Epidermal melanocyte (primary cell): ENCODE data around the gene SLC25A29.

Source experiments
- DNase-seq: peaks from one replicate; pipeline ENCODE4 v3.0.0; 2011; ENCODE audit warnings: low spot score; ENCODE audit not compliant: insufficient read length

The SLC25A29 gene

DNA sequence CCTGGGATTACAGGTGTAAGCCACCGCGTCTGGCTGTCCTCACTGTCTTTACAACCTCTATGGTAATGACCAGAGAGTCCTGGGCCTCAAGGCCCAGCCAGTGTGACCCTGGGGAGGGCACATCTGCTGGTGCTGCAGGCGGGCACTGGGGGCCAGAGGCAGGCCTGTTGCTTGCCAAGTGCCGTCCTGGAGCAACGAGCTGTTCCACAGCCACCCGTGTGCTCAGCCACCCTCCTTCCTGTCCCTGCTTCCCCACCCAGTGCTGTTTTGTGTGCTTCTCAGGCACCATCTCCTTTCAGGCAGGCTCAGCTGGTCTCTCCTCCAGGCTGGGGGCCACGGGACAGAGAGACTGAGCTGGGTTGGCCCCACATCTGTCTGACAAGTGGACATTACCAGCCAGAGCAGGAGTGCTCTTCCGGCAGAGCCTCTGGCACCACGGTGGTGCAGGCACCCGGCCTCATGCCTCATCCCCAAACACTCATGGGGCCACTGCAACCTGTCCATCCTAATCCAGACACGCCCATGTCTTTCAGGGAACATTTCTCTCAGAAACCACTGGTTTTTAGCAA lies 25.9 kb upstream of the SLC25A29 start:
- no peak for DNase-seq

DNA sequence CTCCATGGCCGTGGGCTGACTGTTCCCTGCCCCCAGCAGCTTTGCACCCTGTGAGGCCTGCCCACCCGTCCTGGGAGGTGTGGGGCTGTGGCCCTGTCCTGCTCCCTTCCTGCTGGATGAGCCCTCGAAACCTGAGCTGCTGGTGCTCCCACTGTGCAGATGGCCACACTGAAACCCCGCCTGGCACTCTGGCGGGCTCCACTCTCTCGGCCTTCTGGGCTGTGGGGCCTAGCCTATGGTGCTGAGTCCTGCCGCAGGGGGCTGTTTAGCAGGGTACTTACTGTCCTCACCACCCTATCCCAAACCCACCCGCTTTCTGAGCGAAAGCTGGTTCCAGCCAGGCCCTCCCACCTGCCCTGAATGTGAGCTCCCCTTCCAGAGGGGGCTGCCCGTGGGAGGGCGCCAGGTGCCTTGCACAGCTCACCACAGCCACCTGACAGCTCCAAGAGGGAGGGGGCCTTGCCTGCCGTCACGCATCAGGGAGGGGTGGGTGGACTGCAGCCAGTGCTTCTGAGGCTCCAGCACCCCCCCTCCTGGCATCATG lies 24.2 kb upstream of the SLC25A29 start:
- DNase-seq = no peak

DNA sequence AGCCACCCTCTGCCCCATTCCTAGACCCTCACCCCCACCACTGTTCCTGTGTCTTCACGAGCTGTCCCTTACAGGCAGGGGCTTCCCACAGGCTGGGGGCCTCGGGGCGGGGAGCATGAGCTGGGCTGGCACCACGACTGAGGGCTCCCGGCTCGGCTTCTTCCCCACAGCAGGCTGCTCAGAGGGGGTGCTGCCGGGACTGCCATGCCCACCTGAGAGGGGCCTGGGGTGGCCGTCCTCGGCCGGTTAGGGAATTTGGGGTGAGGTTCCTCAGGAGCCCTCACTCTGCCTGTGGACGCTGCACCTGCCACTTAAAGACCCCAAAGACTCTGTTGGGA lies 23.7 kb upstream of the SLC25A29 start:
- no peak for DNase-seq

DNA sequence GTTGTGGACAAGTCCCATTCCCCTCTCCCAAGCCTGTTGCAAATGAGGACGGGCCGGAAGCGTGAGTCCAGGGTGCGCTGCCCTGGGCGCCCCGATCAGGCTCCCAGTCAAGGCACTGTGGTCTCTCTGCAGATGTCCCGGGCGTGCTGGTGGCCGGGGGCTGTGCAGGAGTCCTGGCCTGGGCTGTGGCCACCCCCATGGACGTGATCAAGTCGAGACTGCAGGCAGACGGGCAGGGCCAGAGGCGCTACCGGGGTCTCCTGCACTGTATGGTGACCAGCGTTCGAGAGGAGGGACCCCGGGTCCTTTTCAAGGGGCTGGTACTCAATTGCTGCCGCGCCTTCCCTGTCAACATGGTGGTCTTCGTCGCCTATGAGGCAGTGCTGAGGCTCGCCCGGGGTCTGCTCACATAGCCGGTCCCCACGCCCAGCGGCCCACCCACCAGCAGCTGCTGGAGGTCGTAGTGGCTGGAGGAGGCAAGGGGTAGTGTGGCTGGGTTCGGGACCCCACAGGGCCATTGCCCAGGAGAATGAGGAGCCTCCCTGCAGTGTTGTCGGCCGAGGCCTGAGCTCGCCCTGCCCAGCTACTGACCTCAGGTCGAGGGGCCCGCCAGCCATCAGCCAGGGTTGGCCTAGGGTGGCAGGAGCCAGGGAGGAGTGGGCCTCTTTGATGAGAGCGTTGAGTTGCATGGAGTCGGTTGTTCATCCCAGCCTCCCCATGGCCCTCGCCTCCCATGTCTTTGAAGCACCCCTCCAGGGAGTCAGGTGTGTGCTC lies 23.2 kb upstream of the SLC25A29 start:
- no peak for DNase-seq

DNA sequence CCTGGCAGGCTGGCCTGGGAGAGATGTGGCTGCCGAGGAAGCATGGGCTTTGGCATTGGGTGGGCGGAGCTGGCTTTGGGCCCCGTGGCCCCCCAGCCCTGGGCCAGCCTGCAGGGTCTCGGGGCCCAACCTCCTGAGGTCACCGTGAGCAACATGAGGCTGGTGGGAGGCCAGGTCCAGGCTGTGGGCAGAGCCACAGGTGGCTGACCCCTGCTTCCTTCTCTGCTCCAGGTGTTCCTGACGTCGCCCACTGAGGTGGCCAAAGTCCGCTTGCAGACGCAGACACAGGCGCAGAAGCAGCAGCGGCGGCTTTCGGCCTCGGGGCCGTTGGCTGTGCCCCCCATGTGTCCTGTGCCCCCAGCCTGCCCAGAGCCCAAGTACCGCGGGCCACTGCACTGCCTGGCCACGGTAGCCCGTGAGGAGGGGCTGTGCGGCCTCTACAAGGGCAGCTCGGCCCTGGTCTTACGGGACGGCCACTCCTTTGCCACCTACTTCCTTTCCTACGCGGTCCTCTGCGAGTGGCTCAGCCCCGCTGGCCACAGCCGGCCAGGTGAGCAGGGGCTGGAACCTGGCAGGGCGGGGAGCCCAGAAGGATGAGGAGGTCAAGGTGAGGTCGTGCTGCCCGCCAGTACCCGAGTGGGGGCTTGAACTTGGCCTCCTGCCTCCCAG lies 22.4 kb upstream of the SLC25A29 start:
- no peak for DNase-seq

DNA sequence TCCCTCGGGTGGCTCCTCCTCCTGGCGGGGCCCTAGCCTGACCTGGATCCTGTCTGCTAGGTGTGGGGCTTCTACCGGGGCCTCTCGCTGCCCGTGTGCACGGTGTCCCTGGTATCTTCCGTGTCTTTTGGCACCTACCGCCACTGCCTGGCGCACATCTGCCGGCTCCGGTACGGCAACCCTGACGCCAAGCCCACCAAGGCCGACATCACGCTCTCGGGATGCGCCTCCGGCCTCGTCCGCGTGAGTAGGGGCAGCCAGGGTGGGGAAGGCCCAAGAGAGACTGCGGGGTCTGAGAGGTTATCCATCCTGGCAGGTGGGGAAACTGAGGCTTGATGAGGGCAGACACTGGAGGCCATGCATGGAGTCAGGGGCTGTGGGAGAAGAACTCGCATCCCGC lies 20.9 kb upstream of the SLC25A29 start:
- DNase-seq = no peak

DNA sequence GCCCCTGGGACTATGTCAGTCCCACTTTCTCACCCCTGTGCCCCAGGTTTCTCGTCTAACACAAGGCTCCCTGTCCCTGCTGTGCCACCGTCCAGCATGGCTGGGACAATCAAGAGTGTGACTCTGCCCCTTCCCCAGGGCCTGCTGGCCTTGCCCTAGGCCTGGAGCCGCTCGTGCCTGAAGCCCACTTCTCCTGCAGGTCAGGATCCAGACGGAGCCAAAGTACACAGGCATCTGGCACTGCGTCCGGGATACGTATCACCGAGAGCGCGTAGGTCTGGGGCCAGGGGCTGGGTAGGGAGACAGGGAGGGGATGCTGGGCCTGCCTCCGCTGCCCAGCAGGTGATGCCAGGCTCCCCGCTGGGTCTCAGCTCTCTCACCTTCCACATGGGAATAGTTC lies 19.7 kb upstream of the SLC25A29 start:
- no peak for DNase-seq

DNA sequence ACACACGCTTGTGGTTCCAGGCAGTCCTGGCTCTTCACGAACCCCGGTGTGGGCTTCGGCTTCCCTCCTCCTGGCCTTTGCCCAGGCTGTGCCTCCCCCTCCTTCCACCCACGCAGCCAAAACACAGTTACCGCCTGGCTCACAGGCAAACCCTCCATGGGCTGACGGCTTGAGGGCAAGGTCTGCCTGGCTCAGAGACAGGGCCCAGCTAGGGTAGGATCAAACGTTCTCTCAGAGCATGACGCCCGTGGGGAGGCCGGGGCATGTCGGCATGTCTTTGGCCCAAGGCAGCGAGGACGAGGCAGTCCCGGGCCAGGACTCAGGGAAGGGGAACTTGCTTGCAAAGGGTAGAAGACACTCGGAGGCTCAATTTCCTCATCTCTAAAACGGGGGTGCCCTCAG lies 19.0 kb upstream of the SLC25A29 start:
- no peak for DNase-seq

DNA sequence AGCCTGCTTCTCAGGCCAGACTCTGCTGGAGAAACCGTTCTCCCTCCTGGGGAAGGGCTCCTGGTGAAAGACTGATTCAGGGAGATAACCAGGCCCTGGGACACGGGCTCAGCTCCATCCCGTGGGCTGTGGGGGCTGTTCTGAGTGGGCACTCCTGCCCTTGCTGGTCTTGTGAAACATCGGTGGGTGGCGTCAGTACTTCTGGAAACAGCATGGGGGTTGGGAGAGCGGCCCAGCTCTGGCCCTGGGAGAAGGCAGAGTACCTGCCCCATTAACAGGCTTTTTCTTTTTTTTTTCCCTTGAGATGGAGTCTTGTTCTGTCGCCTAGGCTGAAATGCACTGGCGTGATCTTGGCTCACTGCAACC lies 17.7 kb upstream of the SLC25A29 start:
- DNase-seq = no peak

DNA sequence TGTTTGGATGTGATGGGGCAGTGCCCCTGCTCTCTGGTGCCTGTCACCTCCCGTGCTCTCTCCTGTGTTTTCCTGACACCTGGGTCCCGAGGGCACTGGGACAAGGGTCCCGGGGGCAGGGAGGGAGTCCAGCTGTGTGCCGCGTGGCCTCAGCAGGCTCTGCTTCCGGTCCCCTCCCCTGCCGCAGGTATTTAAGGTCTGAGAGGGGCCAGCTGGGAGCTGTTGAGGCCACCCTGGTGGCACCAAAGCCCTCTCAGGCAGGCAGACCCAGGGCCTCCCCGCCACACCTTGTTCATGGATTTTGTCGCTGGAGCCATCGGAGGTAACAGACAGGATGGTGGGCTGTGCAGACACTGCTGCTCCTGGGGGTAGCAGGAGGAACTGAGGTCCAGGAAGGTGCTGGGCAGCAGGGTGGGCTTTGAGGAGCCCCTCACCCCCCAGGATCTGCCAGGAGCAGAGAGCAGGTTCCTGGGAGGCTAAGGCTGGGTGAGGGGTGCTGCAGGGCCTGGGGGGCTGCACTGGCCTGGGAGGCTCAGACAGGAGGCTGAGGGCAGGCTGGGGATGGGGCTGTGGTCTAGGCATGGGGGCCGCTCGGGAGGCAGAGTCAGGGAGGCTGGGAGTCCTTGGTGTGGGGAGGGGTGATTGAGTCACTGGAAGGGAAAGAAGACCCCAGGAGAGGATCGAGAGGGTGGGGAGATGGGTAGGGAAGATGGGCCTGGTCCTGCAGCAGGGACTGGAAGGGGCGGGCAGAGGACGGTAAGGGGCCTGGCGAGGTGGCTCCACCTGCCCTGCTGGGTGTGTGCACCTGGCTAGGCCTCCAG lies 17.1 kb upstream of the SLC25A29 start, which contains the start of gene SLC25A47:
Gene SLC25A47 (plus strand): TSS at position 219 of the 821 bp plus-strand sequence. CDS start 76 bp downstream, at position 295.
- no peak for DNase-seq

DNA sequence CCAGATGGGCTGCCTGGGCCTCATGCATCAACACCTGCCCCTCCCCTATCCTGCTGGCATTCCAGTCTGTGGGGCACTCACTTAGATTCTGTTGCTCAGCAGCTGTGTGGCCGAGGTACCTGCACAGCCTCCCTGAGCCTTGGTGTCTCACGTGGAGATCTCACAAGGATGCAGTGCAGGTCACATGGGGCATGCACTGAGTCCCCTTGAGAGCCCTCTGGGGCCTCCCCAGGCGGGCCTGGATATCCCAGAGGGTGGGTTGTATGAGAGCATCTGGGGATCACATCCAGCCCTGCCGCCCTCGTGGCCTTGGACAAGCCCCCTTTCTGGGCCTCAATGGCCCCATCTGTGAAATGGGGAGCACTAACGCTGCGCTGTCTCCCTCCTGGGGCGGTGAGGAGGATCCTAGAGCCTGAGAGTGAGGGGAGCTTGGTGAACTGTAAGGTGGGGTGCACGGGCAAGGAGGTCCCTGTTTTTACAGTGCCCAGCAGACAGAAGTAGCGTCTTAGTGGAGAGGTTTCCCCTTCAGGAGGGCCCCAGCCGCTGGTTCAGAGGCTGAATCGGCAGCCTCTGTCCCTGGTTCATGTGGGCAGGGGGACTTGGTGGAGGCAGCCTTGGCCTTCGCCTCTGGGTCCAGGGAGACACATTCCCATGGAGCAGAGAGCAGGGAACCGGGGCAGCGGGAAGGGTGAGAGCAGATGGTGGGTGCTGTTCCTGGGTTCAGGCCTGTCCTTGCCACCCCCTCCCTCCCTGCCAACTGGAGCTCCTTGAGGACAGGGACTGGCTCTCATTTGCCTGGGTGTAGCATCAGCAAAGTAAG lies 16.1 kb upstream of the SLC25A29 start:
- no peak for DNase-seq

DNA sequence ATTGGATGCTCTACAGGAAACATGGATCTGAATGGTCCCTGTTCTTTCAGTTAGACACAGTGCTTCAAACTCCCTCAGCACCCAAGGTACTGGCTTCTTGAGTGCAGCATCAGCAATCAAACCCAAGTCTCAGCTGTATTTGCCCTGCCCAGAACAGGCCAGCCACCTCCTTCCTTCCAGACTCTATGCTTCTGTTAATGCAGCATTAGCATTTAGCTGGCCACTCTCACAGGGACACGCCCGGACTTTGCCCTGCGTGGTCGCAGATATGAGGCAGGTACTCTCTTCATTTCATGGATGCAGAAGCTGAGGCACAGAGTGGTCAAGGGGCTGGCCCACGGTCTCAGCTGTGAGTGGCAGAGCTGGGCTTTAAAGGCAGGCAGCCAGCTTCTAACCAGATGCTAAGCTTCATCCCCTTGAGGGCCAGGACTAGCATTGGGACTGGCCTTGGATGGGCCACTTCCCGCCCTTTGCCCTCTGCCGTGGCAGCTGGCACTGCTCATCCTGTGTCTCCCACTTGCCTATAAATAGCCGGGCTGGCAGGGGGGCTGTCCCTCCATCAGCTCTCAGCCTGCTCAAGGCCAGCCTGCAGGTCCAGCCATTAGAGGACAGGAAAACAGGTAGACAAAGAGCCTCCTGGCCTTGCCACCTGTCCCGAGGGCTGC lies 15.4 kb upstream of the SLC25A29 start:
- no peak for DNase-seq

DNA sequence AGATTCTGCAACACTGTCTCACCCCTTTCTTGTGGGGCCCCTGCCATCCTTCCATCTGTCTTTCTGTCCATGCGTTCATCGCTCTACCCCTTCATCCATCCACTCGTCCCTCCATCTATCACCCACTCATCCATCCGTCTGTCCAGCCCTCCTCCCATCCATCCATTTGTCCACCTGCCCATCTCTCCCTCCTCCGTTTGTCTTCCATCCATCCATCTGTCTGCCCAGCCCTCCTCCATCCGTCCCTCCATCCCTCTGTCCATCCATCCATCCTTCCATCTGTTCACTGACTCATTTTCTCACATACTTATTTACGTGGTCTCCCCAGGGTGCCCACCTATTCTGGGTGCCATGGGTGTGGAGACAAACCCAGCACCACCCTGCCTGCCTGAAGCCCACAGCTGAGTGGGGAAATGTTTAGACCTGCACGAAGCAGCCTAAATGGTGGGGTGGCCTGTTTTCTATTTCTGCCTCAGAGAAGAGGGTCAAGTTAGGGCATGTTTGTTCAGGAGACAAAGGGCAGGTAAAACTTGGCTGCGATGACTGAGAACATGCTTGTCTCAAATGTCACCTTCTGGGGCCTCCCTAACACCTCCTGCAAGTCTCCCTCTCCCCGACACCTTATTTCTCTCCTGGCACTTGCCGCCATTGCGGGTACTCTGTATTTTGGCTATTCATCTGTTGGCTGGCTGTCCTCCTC lies 14.1 kb upstream of the SLC25A29 start:
- DNase-seq = no peak

DNA sequence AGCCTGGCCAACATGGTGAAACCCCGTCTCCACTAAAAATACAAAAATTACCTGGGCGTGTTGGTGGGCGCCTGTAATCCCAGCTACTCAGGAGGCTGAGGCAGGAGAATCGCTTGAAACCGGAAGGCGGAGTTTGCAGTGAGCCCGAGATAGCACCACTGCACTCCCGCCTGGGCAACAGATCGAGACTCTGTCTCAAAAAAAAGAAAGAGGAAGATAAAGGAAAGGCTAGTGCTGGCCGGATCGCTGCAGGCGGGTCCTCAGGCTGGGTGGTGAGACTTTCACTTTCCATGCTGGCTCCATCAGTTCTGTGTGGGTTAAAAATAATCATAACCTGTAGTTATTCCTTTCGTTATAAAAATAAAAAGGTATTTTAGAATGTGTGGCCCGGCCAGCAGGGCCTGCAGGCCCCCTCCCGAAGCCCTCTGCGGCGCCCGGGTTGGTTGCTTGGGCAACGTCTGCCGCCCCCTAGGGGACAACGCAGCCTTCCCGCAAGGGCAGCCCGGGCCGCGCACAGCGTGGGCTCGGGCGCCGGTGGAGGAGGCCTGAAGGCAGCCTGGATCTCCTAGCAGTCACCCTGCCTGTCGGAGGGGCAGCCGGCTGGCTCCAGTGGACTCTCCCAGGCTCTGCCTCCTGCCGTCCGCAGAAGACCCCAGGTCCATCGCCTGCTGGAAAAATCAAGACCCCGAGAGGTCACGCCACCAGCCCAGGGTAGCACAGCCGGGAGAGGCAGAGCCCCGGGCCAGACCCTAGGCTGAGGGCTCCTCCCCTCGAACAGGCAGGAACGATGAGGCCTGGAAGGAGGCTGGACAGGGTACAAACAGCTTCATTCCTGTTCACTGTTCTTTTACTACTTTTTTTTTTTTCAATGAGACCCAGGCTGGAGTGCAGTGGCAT lies 11.9 kb upstream of the SLC25A29 start:
- DNase-seq = peak; percentile 74

DNA sequence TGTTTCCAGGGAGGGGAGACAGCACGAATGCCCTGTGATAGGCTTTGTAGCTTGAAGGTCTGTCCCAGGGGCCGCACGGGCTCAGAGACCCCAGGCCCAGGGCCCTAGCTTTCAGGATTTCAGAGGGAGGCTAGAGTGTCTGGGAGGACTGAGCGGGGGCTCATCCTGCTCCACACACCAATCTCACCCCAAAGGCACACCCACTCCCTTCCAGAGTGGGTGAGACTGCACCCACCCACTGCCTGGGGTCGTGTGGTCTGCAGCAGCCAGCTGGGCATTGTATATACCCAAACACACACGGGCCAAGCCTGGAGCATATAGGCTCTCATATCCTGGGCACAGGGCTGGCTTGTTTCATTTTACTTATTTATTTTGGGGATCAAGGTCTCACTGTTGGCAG lies 11.1 kb upstream of the SLC25A29 start:
- DNase-seq = no peak

DNA sequence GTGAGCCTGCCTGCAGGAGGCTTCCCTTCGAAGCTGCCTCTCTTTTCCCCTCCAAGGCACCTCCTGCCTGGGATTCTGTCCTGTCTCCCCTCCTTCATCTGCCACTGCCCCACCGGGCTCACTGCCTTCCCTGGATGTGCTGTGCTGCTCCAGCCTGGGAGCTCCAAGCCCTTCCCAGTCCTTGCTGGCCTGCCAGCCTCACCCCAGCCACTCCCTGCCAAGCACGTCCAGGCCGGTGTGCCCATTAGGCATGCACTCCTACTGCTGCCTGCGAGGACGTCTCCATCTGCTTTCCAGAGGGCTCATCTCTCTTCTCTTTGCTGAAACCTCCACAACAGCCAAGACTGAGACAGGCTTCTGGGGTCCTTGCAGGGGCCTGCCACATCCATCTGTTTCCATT lies 8.5 kb upstream of the SLC25A29 start:
- DNase-seq = no peak

DNA sequence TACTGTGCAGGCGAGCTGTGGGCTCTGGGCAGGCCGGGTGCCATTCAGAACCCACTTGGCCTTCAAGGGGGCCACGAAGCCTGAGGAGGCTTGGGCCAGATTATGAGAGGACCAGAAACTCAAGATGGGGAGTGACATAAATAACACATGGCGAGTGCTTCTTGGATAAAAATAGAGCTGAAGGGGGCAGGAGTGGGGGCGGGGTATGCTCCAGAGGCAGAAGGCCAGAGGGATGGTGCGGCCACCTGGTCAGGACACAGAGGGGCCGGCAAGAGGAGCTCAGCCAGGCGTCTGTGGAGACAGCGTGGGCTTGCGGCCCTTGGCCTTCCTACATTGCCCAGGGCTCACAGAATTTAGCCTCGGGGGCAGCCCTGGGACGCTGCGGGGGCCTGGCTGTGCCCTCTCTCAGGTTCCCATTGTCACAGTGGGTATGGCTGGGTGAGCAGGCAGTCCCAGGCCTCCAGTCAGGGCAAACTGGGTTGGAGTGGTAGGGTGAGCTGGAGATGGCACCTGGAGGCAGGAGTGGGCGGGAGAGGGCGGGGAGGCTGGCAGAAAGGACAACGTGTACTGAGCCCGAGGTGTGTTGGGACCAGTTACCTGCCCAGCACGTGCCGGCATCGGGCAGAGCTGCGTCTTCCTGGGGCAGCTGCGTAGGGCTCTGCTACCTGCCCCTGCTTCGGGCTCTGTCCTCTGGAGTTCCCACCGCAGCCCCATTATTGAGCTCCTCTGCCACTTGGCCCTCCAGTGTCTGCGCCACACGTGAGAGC lies 7.4 kb upstream of the SLC25A29 start:
- no peak for DNase-seq

DNA sequence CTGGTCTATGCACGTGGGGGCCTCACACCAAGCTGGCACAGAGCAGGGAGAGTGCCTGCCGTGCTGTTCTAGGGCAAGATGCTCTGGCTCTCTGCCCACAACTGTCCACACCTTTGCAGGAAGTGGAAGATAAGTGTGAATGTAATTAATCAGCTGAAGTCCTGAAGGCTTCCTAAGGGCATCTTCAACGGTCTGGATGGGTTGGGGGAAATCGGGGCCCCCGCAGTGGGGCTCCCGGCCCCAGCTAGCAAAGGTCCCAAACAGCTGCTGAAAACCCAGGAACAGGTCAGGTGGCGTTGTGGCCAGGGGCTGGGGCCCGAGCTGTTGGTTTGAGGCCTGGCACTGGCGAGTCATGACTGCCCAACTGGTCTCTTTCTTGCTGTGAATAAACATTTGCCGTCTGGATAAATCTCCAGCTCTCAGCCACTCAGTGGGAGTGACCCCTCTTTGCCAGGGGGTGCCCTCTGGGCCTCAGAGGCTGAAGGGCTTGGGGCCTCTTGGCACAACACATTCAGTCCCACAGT lies 6.7 kb upstream of the SLC25A29 start:
- no peak for DNase-seq
